H4 (cell line): ENCODE measurements around the gene ZMIZ2. TPM values are rescaled to one million over a fixed set of nuclear protein-coding genes. Genes with fewer than 3 reads are reported as not detected.
"Not testable (repeated sequence)": the region's sequence is repeated elsewhere in the genome, so short reads cannot be mapped to it uniquely, and the experiment has no call there.

ENCODE experiments used
- DNase-seq: peaks from one replicate; pipeline ENCODE4 v3.0.0-alpha.2; 2015; ENCODE audit warnings: low spot score
- total RNA-seq: library from RNA; depleted of rRNA; stranded (reverse); fragments of >200 nt; shearing (Covaris generic); gene quantifications from 2 replicates; pipeline ENCODE4 v1.2.3, GENCODE V29; 2014; rRNA removed

The ZMIZ2 gene, protein sequence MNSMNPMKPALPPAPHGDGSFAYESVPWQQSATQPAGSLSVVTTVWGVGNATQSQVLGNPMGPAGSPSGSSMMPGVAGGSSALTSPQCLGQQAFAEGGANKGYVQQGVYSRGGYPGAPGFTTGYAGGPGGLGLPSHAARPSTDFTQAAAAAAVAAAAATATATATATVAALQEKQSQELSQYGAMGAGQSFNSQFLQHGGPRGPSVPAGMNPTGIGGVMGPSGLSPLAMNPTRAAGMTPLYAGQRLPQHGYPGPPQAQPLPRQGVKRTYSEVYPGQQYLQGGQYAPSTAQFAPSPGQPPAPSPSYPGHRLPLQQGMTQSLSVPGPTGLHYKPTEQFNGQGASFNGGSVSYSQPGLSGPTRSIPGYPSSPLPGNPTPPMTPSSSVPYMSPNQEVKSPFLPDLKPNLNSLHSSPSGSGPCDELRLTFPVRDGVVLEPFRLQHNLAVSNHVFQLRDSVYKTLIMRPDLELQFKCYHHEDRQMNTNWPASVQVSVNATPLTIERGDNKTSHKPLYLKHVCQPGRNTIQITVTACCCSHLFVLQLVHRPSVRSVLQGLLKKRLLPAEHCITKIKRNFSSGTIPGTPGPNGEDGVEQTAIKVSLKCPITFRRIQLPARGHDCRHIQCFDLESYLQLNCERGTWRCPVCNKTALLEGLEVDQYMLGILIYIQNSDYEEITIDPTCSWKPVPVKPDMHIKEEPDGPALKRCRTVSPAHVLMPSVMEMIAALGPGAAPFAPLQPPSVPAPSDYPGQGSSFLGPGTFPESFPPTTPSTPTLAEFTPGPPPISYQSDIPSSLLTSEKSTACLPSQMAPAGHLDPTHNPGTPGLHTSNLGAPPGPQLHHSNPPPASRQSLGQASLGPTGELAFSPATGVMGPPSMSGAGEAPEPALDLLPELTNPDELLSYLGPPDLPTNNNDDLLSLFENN
- total RNA-seq = 3.9 and 4.6 TPM in 2 replicates

DNA sequence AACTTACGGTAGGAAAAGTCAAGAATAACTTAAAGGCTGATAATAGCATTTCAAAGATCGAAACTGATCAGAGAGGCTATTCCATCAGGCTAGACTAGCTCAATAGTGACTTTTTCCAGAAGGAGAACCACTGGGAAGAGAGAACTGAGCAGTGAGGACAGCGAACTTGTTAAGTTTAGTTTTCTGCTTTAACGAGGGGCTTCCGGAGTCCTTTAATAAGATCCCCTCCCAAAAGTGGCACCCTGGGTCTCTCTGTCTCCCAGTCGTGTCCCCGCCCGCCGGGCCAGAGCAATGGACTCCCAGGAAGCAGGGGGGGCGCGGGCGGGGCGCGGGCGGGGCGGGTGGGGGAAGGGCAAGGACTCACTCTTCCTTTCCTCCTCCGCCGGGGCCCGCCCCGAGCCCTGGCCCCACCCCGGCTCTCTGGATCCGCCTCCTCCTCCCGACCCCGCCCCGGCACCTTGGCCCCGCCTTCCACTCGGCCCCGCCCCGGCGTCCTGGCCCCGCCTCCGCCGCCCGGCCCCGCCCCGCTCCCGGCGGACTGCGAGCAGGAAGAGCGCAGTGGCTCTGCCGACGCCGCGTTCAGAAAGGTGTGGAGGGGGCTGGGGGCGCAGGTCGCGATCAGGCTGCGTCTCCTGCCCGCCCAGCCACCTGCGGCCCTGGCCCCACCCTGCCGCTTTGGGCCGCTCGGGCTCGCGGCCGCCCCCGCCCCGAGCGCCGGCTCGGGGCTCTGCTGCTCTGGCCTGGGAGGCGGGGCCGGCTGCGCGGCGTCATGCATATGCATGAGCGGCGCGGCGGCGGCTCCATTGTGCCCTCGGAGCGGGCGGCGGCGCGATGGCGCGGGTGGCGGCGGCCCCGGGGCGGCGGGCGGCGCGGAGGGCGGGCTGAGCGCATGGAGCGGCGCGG is at the start of gene ZMIZ2:
TSS of gene ZMIZ2 (plus strand) at position 803 of the 903 bp plus-strand sequence. CDS start 7,403 bp downstream, outside the sequence.
- peak; percentile 89 for DNase-seq

DNA sequence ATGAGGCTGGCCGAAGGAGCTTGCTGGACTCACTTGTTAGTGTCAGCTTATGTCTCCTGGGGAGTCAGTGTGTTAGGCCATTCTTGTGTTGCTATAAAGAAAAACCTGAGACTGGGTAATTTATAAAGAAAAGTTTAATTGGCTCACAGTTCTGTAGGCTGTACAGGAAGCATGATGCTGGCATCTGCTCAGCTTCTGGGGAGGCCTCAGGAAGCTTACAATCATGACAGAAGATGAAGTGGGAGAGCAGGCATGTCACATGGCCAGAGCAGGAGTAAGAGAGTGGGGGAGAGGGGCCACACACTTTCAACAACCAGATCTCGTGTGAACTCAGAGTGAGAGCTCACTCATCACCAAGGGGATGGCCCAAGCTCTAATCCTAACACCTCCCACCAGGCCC is 49.0 kb upstream of the ZMIZ2 start:
- not testable (repeated sequence) for DNase-seq

DNA sequence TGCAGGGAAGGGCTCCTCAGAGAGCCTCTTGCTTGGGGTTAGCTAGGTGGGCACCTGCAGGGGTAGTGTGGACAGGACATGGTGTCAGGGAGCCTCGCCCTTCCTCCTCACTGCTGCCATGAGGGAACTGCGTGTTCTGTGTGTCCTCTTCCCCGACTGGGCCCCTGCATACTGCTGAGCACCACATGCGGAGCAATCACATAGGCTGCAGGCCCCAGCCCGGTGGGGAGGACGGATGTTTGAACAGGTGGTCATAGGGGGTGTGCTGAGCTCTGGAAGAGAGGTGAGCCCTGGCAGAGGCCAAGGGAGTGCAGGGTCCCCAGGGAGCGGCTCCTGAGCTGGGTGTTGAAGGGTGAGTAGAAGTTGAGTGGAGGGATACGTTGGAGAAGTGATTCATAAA is 48.3 kb upstream of the ZMIZ2 start:
- DNase-seq = no peak

DNA sequence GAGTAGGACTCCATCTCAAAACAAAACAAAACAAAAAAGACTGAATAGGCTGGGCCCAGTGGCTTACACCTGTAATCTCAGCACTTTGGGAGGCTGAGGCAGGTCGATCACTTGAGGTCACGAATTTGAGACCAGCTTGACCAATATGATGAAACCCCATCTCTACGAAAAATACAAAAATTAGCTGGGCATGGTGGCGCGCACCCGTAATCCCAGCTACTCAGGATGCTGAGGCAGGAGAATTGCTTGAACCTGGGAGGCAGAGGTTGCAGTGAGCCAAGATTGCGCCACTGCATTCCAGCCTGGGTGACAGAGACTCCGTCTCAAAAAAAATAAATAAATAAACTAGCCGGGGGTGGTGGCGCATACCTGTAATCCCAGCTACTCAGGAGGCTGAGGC is 45.3 kb upstream of the ZMIZ2 start:
- not testable (repeated sequence) for DNase-seq

DNA sequence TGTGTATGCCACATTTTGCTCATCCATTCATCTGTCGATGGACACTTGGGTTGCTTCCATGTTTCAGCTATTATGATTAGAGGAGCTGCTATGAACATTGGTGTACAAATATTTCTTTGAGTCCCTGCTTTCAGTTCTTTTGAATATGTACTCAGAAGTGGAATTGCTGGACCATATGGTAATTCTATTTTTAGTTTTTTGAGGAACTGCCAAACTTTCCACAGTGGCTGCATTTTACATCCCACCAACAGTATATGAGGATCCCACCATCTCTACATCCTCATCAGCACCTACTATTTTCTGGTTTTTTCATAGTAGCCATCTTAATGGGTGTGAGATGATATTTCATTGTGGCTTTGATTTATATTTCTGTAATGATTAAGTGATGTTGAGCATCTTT is 44.7 kb upstream of the ZMIZ2 start:
- no peak for DNase-seq

DNA sequence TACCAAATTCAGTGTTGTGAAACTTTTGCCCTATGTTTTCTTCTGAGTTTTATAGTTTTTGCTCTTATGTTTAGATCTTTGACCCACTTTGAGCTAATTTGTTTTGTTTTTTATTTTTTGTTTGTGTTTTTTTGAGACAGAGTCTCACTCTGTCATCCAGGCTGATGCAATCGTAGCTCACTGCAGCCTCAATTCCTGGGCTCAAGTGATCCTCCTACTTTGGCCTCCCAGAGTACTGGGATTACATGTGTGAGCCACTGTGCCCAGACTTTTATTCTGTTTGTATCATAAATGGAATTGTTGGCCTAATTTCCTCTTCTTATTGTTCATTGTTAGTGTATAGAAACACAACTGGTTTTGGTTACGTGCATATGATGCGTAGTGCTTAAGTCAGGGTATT is 43.2 kb upstream of the ZMIZ2 start:
- no peak for DNase-seq

DNA sequence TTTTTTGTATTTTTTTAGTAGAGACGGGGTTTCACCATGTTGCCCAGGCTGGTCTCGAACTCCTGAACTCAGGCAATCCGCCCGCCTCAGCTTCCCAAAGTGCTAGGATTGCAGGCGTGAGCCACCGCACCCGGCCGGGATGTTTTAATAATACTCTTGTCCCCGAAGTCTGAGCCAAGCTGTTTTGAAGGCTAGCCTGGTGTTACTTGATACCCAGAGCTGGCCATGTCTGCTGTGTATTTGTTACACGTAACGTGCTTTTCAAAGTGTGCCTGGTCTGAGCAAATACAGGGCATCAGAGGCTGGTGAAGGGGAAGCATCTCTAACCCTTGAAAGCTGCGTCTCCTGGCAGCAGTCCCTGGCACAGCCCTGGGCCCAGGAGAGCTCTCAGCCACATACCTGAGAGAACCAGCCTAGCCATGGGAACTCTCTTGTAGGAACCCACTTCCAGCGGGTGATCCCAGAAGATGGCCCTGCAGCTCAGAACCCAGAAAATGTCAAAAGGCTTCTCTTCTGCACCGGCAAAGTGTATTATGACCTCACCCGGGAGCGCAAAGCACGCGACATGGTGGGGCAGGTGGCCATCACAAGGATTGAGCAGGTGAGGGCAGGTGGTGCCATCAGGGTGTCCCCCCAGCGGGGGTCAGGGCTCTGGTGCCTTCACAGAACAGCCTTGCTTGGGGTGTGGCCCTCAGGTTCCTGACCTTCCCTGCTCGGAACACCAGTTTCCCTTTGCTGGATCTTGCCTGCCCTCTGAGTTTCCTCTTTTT is 41.7 kb upstream of the ZMIZ2 start:
- no peak for DNase-seq

DNA sequence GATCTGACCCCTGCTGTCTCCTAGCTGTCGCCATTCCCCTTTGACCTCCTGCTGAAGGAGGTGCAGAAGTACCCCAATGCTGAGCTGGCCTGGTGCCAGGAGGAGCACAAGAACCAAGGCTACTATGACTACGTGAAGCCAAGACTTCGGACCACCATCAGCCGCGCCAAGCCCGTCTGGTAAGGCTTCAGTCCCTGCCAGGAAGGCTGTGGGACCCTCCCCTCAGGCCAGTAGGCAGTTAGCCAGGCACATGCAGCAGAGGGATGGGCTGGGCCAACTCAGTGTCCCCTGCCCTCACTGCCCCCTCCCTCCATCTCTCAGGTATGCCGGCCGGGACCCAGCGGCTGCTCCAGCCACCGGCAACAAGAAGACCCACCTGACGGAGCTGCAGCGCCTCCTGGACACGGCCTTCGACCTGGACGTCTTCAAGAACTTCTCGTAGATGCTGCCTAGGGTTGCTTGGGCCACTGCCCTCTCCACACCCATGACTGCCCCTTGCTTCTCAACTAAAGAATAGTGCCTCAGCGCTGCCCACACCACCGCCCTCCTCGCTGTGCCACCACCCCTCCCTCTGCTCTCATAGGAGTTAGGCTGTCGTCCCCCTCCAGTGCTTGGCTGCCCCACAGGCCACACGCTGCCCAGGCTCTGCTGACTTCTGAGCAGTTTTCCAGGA is 41.0 kb upstream of the ZMIZ2 start:
- DNase-seq = no peak

DNA sequence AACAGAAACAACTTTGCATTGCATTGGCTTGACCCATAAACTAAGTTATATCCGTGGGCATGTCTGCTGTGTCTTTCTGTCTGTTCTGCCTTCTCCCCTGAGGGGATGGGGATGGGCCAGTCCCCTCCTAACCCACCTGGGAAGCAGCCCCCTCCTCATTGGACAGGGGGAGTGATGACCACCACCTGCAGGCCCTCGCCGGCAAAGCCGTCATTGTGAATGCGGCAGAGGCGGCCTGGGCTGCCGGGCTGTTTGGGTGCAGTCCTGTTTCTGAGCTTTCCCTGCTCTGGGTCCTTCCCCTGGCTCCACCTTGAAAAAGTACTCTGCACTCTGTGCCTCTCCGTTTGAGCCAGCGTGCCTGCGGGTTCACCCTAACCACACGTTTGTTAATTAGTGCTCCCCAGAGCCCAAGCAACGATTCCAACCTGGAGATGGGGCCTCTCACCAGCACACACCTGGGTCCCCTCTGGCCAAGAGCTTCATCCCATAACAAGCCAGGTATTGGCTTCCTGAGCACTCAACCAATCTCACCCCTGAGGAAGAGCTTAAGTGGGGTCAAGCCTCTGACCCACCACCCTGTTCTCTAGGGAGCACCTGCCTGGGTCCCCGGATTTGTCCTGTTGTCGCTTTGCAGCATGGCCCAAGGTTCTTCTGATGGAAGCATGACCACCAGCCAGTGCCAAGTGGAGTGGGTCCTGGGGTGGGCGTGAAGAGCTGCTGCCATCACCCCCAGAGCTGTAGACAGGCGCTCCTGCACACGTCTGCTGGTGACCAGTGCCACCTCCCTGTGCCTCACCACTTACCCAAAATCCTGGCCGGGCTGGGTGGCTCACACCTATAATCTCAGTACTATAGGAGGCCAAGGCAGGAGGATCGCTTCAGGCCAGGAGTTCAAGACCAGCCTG is 39.4 kb upstream of the ZMIZ2 start:
- DNase-seq = no peak

DNA sequence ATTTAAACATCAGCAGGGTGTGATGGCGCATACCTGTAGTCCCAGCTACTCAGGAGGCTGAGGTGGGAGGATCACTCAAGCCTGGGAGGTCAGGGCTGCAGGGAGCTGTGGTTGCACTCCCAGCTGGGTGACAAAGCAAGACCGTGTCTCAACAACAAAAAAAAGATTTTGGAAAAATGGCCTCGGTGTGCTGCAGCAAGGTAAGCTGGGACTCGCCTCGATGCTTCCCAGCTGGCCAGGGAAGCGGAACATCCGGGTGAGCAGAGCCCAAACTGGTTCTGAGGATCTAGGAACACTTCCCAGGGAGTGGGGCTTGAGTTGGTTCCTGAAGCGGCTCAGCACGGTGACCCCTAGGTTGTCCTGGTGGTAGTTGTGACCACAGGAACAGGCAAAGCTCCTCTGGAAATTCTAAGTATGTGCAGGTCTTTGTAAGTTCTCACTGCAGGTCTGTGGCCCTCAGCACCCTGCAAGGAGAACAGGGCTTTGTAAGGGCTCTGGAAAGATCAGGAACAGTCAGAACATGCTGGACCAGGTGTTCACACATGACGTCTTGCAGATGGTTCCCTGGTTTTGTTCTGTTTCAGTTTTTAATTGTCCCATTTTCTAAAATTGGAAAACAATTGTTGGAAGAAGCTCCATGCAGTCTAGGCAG is 38.6 kb upstream of the ZMIZ2 start:
- no peak for DNase-seq

DNA sequence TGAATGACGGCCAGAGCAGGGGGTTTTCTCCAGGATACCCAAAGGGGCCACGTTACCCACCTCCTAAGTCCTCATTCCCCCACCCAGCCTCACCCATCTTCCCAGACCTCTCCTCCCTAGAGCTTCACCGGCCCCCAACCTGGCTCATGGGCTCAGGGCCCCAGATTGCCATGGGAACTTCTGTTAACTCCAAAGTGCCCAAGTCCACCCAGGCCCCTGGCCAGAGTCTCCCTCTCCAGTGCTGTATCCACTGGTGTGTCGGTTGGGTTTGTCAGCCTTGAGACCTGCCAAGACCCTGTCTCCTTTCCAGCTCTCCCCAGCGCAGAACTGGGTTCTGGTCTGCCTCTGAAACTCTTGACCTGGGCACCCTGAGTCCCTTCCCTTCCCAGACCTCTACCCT is 37.1 kb upstream of the ZMIZ2 start:
- DNase-seq = no peak

DNA sequence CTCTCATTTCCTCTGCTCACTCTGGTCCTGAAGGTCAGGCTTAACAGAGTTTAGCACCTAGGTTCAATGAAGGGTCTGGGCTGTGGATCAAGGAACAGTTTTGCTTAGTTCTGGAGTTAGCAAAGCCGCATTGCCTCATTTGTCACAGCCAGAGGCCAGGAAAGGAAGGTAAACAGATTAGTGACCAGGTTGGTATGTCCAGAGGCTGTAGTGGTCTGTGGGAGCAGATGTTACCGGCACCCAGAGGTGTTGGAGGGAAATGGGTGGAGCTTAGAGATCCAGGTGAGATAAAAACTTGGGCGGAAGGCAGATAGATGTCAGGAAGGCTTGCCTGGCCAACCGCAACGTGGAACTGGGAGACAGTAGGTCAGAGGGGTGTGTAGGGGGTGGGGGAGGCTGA is 36.6 kb upstream of the ZMIZ2 start:
- DNase-seq = no peak

DNA sequence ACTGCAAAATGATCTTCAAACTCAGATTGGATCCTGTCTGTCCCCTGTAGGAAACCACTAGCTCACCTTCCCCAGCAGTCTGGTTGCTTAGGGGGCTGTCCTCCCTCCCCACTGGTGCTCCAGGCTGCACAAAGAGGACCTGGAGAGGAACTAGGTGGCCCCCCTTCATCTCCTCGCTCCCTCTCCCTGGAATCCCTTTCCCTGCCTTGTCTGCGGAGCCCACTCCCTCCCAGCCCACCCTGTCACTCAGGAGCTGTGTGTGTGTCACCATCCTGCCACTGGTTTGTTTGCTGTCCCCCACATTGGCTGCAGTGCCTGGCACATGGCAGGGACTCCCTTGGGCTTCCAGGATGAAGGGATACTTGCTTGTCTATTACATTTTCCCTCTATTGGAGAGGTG is 35.5 kb upstream of the ZMIZ2 start:
- no peak for DNase-seq

DNA sequence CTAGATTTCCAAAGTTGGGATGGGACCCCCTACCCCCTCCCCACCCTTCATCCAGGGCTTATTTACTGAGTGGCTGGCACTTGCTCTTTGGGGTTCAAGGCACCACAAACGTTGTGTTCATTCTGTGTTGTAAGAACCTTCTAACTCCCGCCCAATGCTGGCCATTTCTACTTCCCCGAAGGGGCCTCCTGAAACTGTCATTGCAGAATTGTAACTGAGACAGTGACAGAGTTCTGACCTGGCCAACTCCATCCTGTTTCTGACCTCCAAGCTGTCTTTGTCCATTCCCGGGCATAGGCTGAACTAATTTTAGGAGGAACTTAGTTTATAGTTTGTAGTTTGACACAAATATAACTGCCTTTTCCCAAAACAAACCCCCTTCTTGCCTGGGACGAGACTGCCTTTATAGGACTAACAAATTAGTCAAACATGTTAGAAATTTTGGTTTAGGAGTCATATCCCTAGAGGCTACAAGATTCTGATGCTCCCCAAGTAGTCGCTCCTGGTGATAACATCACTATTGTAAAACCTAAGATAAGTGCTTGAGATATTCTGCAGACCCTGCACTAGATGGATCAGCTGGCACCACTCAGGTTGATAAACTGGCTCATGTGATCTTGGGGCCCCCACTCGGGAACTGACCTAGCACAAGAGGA is 34.8 kb upstream of the ZMIZ2 start:
- no peak for DNase-seq

DNA sequence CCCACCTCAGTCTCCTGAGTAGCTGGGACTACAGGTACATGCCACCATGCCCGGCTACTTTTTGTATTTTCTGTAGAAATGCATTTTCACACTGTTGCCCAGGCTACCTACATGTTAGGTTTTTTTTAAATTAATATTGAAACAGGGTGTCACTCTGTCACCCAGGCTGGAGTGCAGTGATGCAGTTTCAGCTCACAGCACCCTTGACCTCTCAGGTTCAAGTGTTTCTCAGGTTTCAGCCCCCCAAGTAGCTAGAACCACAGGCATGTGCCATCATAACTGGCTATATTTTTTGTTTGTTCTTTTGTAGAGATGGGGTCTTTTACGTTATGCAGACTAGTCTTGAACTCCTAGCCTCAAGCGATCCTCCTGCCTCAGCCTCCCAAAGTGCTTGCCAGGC is 32.4 kb upstream of the ZMIZ2 start:
- no peak for DNase-seq

DNA sequence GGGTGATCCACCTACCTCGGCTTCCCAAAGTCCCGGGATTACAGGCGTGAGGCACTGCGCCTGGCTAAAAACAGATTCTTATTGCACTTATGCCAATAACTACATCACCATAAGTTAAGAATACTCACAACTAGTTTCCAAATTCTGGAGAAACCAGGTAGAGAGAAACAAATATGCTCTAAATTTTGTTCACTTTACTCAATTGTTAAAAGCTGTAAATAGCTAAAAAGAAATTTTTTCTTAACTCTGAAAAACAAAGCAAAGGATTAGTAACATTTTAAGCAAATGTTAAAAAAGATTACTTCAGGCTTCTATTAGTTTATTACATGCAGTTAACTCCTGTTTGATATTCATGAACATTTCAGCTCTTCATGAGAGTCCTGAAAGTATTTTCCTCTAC is 28.3 kb upstream of the ZMIZ2 start:
- no peak for DNase-seq

DNA sequence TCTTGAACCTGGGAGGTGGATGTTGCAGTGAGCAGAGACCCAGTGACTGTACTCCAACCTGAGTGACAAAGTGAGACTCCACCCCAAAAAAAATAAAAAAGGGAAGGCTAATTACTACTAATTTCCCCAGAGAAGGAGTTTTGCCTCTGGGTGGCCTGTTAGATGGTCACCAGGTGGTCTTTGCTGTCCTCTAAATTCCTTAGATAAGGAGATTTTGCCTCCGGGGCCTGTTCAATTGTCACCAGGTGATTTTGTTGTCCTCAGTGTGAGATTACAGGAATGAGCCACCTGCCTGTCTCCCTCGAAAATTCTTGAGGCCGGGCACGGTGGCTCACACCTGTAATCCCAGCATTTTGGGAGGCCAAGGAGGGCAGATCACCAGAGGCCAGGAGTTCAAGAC is 24.4 kb upstream of the ZMIZ2 start:
- no peak for DNase-seq

DNA sequence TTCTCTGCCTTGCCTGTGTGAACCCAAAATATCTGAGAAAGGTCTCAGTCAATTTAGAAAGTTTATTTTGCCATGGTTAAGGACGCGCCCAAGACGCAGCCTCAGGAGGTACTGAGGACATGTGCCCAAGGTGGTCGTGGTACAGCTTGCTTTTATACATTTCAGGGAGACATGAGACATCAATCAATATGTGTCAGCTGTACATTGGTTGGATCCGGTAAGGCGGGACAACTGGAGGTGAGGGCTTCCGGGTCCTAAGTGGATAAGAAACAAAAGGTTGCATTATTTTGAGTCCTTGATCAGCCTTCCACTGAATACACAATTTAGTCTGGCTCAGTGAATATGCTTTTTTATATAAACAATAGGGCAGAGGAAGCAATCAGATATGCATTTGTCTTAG is 22.4 kb upstream of the ZMIZ2 start:
- DNase-seq = not testable (repeated sequence)
